ENCODE results near the gene PLXNB2.

DNA sequence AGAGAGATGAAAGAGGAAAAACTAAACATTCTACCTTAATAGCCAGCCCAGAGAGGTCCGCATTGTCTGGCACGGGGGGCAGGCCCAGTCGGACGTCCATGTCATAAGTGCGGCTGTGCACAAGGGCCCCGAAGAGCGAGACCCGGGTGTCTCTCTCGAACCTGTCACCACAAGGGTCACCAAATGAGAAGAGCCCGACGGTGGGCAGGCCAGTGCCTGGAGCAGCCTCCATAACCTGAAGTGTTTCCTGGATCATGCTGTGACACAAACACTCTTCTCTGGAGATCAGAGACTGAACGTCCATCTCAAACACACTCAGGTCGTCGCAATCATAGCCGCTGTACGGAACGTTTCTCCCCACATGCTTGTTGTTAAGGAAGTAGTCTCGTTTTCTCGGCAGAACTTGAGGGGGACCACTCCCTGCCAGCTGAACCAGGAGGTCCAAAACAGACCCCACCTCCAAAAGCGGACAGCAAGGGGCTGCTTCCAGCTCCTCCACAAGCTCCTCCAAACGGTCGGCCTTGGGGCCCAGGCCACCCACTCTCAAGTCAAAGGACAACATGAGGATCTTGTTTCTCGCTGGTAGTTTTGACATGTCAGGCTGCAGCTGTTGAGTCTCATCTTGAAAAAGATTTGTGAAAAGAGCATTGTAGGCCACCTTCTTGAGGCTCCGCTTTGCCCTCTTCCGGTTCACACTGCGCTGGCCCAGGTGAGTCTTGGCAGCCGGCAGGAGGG, 63.6 kb downstream of the PLXNB2 start:
- TF ChIP-seq, protein P1, sequence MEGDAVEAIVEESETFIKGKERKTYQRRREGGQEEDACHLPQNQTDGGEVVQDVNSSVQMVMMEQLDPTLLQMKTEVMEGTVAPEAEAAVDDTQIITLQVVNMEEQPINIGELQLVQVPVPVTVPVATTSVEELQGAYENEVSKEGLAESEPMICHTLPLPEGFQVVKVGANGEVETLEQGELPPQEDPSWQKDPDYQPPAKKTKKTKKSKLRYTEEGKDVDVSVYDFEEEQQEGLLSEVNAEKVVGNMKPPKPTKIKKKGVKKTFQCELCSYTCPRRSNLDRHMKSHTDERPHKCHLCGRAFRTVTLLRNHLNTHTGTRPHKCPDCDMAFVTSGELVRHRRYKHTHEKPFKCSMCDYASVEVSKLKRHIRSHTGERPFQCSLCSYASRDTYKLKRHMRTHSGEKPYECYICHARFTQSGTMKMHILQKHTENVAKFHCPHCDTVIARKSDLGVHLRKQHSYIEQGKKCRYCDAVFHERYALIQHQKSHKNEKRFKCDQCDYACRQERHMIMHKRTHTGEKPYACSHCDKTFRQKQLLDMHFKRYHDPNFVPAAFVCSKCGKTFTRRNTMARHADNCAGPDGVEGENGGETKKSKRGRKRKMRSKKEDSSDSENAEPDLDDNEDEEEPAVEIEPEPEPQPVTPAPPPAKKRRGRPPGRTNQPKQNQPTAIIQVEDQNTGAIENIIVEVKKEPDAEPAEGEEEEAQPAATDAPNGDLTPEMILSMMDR (IDR thresholded peaks at IDR 0.05): no peak
- no peak for TF ChIP-seq POLR2AphosphoS5 (IDR thresholded peaks at IDR 0.05; ENCODE audit: insufficient read depth in 1 of 2, low read depth in 1 of 2)

Measured in vagina (tissue), 2 donors.